Esophagus muscularis mucosa (tissue), 3 donors: ENCODE data around the gene L3MBTL4.

Experiments used
- CTCF ChIP-seq, 3 experiments: fragments of 200-600 bp in 2 of 3; fragments of 450-650 bp in 1 of 3; sonication (generic) in 2 of 3; IDR thresholded peaks; one replicate each; pipeline ENCODE4 v1.5.1; 2017 to 2019; ENCODE audit warnings: antibody characterized with exemption in 3 of 3, mild to moderate bottlenecking in 2 of 3, moderate library complexity in 1 of 3
- POLR2AphosphoS5 ChIP-seq, 2 donors: sonication (generic); formaldehyde crosslinking; IDR thresholded peaks; one replicate each; pipeline ENCODE4 v1.6.1; 2017; ENCODE audit warnings: antibody characterized with exemption in 2 of 2

DNA sequence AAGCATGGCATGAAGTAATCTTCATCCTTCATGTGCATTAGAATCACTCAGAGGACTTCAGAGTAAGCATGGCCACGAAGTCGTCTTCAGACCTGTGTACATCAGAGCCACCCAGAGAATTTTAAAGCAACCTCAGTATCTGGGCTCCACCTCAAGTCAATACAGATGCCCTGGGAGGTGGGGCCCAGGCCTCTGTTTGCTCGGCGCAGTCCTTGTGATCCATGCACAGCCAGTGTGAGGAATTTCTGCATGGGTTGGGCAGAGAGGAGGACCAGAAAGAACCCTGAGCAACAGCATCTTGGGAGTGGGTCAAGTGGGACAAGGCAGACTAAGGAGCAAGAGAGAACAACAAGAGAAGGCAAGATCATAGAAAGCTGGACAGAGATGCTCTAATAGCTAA lies 299.0 kb downstream of the L3MBTL4 start:
- TF ChIP-seq CTCF (IDR thresholded peaks at IDR 0.05) (no peak), POLR2AphosphoS5 (IDR thresholded peaks at IDR 0.05) (no peak)
